ENCODE measurements around the gene SH3BP5. TPM values are rescaled to one million over a fixed set of nuclear protein-coding genes. Genes with fewer than 3 reads are reported as not detected.

Gene SH3BP5
- polyA plus RNA-seq, 1 donor: 47.2 TPM

DNA sequence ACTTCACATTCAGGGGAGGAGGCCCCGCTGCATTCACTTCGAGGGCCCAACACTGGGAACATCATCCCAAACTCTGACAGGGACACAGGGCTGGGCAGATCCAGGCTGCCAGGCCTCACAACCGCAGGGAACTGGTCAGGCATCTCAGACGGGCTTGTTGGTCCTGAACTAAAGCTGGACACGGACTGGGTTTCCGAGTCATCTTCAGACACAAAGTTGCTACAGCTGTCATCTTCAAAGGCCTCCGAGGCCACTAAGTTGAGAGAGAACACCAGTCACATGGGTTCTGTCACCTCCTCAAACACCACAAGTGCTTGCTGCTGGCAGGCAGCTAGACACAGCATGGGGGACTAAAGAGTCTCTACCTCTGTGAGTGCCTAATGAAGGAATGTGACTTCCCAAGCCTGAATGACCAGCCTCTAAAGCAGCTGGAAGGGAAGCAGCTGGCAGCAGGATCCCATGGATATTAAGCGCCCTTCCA, 75.5 kb downstream of the SH3BP5 start:
- DNase-seq: no peak

DNA sequence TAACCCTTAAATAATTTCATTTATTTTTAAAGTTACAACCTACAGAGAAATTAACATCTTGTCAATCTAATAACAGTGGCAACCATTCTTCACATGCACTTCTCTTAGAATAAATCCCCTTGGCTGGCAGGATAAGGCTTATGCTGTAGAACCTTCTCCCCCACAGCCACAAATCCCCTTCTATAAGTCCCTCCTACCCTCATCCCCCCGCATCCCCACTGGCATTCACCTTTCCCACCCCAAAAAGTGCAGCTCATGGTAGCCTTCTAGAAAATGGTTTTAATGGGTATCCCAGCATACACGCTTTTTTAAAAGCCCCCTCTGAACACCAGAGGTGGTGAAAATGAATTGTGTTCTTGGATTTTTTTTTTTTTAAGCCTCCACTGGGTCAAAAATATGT, 77.2 kb downstream of the SH3BP5 start:
- no peak for DNase-seq

DNA sequence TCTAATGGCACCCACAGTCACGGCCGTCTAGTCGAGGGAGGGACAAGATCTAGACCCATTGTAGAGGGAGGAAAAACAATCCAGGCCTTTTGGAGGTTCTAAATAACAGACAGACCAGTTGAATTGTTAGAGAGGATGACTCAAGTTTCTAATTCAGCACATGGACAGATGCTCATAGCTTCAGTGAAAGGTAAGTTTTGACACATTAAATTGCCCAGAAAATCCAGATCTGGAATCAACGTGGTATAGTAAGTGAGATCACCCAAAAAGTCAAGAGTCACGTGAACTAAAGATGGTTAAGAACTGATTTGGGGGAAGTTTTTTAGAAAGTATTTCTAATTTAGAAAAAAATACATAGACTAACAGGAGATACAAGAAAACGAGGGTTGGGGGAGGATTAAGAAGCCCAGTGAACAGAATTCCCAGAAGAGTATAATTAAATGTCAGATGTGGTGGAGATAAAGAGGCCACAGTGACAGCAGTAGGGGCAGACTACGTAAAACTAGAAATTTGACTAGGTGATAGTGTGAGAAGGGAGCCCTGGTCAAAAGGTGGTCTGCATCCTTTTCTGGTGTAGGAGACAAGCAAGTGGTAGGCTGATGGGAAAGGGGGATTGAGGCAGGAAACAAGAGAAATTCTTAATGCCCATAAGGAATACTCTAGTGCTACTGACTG, 79.2 kb downstream of the SH3BP5 start:
- no peak for DNase-seq

DNA sequence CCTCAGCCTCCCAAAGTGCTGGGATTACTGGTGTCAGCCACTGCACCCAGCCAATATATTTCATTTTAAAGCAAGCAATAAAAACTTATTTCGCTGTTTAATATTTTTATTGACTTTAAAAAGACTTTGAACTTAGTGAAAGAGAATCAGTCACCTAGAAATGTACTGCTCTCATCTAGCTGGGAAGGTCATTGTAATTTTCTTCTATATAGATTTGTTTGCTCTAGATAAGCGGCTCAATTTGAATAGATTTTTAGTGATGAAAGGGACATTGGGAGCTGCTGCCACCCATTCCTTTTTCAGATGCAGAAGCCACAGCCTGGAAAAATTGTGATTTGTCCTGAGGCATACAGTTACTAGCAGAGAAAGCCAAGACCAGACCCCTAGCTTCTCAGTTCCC, 86.2 kb downstream of the SH3BP5 start:
- DNase-seq: no peak

DNA sequence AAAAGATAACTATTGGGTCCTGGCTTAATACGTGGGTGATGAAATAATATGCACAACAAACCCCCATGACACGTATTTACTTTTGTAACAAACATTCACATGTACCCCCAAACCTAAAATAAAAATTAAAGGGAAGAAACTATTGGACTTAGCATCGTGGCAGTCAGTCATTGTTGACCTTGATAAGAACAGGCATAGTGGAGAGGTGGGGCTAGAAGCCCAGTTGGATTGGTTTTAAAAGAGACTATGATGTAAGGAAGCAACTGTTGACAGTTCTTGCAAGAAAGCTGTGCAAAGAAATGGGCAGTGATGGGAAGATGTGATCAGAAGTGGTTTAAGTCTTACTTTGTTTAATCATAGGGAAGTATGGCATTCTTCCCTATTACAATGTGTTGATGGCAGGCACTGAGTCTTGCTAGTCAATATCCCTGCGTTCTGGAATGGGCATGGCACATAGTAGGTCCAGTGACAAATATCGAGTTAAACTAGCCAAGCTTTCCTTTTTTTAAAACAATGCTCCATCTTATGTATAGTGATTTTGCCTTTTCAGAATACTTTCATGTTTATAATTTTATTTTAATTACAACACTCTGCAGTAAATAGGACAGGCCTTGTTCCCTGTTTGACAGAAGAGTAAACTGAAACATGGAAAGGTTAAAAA, 88.4 kb downstream of the SH3BP5 start:
- no peak for DNase-seq

DNA sequence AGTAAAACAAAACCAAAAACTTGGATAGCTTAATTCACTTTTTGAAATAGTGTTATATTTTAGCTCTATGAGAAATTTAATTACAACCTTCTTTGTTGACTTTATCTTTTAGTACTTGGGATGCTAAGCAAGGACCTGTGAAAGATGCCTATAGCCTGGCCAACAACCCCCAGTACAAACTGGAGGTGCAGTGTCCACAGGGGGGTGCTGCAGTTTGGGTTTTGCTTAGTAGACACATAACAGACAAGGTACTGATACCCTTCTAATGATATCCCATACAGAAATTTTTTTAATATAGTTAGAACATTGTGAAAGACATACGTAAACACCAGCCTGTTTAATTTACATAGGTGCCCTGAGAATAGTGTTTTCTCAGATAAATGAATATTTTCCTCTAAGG, 91.0 kb downstream of the SH3BP5 start:
- no peak for DNase-seq

DNA sequence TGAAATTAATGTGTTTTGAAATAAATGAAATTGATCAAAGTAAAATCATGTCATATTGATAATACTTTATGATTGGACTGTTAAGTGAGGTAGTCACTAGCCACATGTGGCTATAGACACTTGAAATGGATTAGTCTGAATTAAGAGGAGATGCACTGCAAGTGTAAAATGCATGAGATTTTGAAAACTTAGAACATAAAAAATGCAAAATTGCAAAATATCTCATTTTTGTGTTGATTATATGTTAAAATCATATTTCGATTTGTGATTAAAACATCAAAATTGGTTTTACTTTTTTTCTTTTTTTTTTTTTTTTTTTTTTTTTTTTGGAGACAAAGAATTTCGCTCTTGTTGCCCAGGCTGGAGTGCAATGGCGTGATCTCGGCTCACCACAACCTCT, 103.1 kb downstream of the SH3BP5 start:
- no peak for DNase-seq

DNA sequence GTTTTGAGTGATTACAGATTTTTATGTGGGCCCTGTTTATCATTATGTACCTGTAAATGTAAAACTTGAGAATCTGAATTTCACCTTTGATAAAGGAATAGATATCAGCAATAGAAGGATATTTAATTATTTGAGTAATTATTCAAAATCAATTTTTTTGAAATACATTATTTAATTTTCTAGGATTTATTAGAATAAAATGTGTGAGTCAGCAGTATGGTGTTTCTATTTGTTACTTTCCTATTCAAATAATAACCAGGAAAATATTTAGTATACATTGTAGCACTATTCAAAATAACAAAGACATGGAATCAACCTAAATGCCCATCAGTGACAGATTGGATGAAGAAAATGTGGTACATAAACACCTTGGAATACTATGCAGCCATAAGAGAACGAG, 104.2 kb downstream of the SH3BP5 start:
- DNase-seq: no peak

DNA sequence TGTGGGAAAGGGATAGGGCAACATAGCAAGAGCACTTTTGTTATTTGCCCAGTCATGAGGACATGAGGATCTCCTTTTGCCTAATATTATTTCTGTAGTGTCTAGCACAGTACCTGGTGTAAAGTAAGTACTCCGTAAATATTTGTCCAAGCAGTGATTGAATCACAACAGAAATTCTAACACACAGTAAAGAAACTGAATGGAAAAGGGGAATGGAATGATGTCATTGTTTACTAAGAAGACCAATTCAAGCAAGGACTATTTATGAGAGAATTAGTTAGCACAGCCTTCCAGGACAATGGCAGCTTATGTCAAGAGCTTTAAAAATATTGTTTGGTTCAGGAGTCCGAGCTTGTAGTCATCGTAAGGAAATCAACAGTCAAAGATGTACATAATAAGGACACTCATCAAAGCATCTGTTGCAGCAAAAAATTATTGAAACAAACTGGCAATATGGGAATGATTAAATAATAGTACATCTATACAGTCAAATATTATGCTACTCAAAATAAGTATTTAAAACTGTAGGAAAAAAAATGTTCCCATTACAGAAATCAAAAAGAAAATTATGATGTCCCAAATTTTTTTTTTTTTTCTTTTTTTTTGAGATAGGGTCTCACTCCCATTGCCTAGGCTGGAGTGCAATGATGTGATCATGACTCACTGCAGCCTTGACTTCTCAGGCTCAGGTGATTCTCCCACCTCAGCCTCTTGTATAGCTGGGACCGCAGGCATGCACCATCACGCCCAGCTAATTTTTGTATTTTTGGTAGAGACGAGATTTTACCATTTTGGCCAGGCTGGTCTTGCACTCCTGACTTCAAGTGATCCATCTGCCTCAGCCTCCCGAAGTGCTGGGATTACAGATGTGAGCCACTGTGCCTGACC, 108.5 kb downstream of the SH3BP5 start:
- no peak for DNase-seq

DNA sequence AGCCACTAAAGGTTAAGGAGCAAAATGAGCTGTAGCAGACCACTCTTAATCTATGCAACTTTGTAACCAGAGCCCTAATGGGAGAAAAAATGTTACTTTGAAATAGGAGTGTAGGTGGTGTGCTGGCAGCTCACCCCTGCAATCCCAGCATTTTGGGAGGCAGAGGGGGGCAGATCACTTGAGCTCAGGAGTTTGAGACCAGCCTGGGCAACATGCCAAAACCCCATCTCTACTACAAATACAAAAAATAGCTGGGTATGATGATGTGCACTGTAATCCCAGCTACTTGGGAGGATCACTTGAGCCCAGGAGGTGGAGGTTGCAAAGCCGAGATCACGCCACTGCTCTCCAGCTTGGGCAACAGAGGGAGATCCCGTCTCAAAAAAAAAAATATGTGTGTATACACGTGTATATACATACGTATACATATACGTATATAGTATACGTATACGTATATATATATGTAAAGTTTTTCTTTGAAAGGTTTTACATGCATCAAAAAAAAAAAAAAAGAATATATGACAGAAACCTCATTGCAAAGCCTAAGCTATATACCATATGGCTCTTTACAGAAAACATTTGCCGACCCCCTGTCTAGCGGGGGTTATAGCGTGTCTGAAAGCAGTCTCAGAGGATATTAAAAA, 110.7 kb downstream of the SH3BP5 start:
- DNase-seq: no peak

DNA sequence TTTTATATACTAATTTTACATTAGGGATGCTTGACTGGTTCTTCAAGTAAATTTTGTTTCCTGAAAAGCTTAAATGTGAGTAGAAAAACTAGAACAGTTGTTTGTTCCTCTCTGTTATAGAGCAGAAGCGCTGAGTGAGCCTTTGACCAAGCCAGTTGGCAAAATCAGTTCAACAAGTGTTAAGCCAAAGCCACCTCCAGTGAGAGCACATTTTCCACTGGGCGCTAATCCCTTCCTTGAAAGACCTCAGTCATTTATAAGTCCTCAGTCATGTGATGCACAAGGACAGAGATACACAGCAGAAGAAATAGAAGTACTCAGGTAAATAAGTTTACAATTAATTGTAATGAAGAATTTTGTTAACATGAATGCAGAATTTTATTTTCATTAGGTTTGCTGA, 111.7 kb downstream of the SH3BP5 start:
- no peak for DNase-seq

DNA sequence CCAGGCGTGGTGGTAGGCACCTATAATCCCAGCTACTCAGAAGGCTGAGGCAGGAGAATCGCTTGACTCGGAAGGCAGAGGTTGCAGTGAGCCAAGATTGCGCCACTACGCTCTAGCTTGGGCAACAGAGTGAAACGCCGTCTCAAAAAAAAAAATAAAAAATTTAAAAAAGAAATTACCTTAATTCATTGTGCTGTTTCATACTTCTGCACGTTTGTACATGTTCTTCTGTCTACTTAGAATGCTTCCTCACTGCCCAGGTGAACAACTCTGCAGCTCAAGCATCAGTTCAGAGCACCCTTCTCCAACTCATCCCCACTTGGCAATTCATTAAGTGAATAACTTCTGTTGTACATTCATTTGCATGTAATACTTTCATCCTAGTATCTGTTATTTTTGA, 112.3 kb downstream of the SH3BP5 start:
- DNase-seq: no peak

DNA sequence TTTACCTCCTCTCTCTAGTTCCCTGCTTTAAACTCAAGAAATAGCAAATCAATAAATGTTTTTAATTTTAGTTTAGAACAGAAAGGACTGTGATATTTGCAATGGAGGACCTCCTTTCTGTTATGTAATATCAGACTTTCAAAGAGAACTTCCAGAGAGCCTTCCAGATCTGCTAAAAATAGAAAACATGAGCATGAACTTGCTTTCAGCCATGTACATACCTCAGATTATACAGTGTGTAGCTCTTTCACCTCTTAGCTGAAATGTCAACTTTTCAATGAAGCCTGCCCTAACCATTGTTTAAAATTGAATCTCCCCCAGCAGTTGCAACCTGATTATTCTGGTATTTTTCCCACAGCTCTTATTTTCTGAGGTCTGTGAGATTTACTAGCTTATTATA, 113.7 kb downstream of the SH3BP5 start:
- DNase-seq: no peak

DNA sequence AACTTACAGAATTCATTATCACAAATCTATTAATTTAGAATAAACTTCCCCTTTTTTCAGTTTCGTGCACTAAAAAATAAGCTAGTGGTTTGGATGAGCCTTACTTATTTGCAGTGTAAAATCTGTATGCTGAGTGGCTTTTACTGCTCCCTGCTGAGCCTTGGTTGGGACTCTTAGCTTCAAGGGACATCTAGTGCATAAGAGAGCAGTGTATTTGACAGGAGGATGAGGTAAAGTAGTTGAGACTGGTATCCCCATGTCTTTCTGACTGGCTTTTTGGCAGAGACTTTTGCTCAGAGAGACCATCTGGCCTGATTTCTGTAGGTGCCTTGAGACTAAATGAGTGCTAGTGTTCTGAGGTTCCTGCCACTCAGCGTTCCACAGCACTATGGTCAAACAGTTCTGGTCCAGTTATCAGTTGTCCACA, 114.5 kb downstream of the SH3BP5 start:
- DNase-seq: no peak

DNA sequence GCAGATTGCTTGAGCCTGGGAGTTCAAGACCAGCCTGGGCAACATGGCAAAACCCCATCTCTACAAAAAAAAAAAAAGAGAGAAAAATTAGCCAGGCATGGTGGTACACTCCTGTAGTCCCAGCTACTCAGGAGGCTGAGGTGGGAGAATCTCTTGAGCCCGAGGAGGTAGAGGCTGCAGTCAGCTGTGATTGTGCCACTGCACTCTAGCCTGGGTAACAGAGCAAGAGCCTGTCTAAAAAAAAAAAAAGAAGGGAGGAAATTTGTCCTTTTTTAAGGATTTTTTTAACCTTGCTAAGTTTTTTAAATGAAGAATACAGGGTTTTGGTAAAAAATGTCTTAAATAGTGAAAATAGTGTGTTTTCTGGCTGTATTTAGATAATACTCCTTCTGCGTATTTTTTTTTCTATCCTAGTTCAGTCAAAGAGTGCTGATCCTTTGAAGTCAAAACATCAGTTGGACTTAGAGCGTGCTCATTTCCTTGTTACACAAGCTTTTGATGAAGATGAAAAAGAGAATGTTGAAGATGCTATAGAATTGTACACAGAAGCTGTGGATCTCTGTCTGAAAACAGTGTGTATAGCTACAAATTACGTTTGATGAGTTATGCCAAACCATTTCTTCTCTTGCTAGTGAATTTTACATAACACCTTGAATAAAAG, 115.2 kb downstream of the SH3BP5 start:
- no peak for DNase-seq

DNA sequence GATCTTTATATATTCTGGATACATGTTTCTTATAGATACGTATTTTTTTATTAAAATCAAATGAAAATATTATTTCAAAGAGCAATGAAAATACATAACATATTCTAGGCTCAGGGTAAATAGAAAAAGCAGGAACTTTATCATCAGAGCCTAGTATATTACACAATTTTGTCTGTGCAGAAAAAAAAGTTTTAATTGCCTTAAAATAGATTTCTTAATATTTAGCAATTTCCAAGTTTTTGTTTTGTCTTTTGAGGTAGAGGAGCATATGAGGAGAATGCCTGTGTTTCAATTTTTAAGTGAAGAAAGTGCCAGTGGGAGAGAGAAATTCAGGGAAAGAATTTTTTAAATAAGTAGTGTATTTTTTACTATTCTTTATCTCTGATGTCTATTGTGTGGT, 115.9 kb downstream of the SH3BP5 start:
- no peak for DNase-seq

DNA sequence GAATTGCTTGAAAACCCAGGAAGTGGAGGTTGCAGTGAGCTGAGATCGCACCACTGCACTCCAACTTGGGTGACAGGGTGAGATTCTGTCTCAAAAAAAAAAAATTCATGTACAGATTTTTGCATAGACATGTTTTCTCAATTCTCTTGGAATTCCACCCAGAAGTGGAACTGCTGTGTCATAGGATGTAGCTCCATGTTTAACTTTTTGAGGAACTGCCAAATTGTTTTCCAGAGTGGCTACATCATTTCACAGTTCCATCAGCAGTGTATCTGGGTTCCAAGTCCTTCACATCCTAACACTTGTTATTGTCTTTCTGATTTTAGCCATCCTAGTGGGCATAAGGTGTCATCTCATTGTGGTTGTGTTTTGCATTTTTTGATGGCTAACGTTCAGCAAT, 116.4 kb downstream of the SH3BP5 start:
- DNase-seq: no peak

DNA sequence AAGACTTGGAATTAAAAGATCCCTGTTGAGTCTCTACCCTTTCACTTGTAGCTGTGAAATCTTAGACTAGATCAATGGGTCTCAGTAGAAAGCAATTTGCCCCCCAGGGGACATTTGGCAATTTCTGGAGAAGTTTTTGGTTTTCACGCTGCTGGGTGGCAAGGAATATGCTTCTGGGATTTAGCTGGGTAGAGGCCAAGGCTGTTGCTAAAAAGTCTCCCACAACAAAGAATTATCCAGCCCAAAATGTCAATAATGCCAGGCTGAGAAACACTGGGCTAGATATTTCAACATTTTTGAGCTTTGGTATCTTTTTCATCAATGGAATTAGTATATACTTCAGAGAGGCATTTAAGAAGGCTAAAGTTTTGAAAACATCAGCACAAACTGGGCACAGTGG, 117.6 kb downstream of the SH3BP5 start:
- DNase-seq: no peak

DNA sequence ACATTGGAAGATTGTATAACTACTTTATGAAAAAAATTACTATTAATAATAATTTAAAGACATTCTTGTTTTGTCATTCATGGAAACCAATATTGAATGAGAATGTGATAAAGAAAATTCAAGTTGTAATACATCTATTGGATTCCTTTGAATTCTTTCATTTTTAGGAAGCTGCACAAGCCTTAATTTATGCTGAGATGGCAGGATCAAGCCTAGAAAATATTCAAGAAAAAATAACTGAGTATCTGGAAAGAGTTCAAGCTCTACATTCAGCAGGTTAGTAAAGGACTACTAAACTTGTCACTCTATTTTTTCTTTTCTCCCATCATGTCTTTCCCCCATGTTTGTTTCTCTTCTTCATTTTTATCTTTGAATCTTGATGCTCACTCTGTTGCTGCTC, 120.4 kb downstream of the SH3BP5 start:
- DNase-seq: no peak

DNA sequence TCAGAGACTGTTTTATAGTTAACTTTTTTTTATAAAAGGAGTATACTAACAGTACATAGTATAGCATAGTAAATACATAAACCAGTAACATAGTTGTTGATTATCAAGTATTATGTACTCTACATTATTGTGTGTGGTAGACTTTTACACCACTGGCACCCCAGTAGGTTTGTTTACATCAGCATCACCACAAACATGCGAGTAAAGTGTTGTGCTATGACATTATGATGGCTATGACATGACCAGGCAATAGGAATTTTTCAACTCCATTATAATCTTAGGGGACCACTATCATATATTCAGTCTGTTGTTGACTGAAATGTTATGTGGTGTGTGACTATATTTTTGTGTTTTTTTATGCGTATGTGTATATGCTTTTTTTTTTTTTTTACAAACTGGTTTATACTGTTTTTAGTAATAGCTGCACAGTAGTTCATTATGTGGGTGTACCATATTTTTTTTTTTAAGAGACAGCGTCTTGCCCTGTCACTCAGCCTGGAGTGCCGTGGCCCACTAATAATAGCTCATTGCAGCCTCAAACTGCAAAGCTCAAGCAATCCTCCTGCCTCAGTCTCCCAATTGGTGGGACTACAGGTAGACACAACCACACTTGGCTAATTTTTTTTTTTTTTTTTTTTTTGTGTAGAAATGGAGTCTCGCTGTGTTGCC, 124.4 kb downstream of the SH3BP5 start:
- no peak for DNase-seq
